SK-N-SH (cell line): ENCODE measurements around the gene KIF25. TPM values are rescaled to one million over a fixed set of nuclear protein-coding genes. Genes with fewer than 3 reads are reported as not detected.

ENCODE experiments used
- CTCF ChIA-PET: fragments of 300-600, 350-600 bp; formaldehyde crosslinking; extraction: SDS; loops from one replicate; lab custom pipeline; 2021; lab: Yijun Ruan, JAX
- POLR2A ChIA-PET: fragments of 350-600 bp; sonication (Branson Sonifier 250); formaldehyde crosslinking; extraction: SDS; loops from one replicate; lab custom pipeline; 2020; ENCODE audit warnings: antibody characterized with exemption, inconsistent platforms; lab: Yijun Ruan, JAX
- DNase-seq: peaks from one replicate; pipeline ENCODE4 v3.0.0; 2012
- H2AFZ ChIP-seq: fragments of 200-600 bp; sonication (generic); 2 replicates; pipeline ENCODE4 v1.8.1; 2016; ENCODE audit warnings: antibody characterized with exemption, mild to moderate bottlenecking, low read depth
- H3F3A ChIP-seq: fragments of 200-600 bp; sonication (generic); replicated peaks from 2 replicates; pipeline ENCODE3; 2016; ENCODE audit warnings: antibody characterized with exemption, mild to moderate bottlenecking; ENCODE audit not compliant: insufficient read depth
- H3K27ac ChIP-seq, 2 experiments: fragments of 200-500 bp in 1 of 2; fragments of 200-600 bp in 1 of 2; sonication (Bioruptor generic) in 1 of 2; sonication (generic), shearing (Covaris generic) in 1 of 2; 2 replicates each; pipeline versions ENCODE4 v1.5.1 to v1.6.1; 2014 to 2016; ENCODE audit warnings: low read depth in 2 of 2, inconsistent platforms in 1 of 2, low read length in 1 of 2, mild to moderate bottlenecking in 1 of 2, mixed read lengths in 1 of 2
- H3K27me3 ChIP-seq: fragments of 200-600 bp; sonication (generic), shearing (Covaris generic); 2 replicates; pipeline ENCODE4 v1.6.1; 2016; ENCODE audit warnings: mixed run types; ENCODE audit not compliant: insufficient read depth
- H3K36me3 ChIP-seq, 2 experiments: fragments of 200-500 bp in 1 of 2; fragments of 200-600 bp in 1 of 2; sonication (Bioruptor generic) in 1 of 2; sonication (generic) in 1 of 2; replicated peaks in 1 of 2; 2 replicates each; pipeline versions ENCODE3 to v1.5.1; 2014 to 2016; ENCODE audit warnings: low read length in 1 of 2, mild to moderate bottlenecking in 1 of 2; ENCODE audit not compliant: insufficient read depth in 2 of 2, control insufficient read depth in 1 of 2
- H3K4me1 ChIP-seq, 2 experiments: fragments of 200-500 bp in 1 of 2; fragments of 200-600 bp in 1 of 2; sonication (Bioruptor generic) in 1 of 2; sonication (generic), shearing (Covaris generic) in 1 of 2; 2 replicates each; pipeline versions ENCODE4 v1.5.1 to v1.6.1; 2014 to 2016; ENCODE audit warnings: low read depth in 1 of 2, low read length in 1 of 2, mixed run types in 1 of 2; ENCODE audit not compliant: insufficient read depth in 2 of 2, control insufficient read depth in 1 of 2
- H3K4me2 ChIP-seq: fragments of 200-600 bp; sonication (generic), shearing (Covaris generic); 2 replicates; pipeline ENCODE4 v1.6.1; 2017; ENCODE audit warnings: mixed run types
- H3K4me3 ChIP-seq, 2 experiments: fragments of 200-500 bp in 1 of 2; fragments of 200-600 bp in 1 of 2; sonication (Bioruptor generic) in 1 of 2; sonication (generic), shearing (Covaris generic) in 1 of 2; 2 replicates each; pipeline versions ENCODE4 v1.5.1 to v1.8.1; 2014 to 2016; ENCODE audit warnings: low read depth in 2 of 2, inconsistent platforms in 1 of 2, low read length in 1 of 2, mild to moderate bottlenecking in 1 of 2, mixed read lengths in 1 of 2, moderate library complexity in 1 of 2
- H3K79me2 ChIP-seq: fragments of 200-600 bp; sonication (generic); 2 replicates; pipeline ENCODE4 v1.8.1; 2017; ENCODE audit warnings: mild to moderate bottlenecking; ENCODE audit not compliant: insufficient read depth
- H3K9ac ChIP-seq: fragments of 200-600 bp; sonication (generic); 2 replicates; pipeline ENCODE4 v1.6.1; 2017; ENCODE audit warnings: mixed run types
- H3K9me2 ChIP-seq: fragments of 200-600 bp; sonication (generic); 2 replicates; pipeline ENCODE4 v1.6.1; 2017; ENCODE audit warnings: mixed run types
- H3K9me3 ChIP-seq: fragments of 200-600 bp; sonication (generic); 2 replicates; pipeline ENCODE4 v1.6.1; 2017; ENCODE audit warnings: mixed run types, mild to moderate bottlenecking, moderate library complexity
- H4K20me1 ChIP-seq: fragments of 200-600 bp; sonication (generic); 2 replicates; pipeline ENCODE4 v1.6.1; 2017; ENCODE audit warnings: mild to moderate bottlenecking, mixed run types; ENCODE audit not compliant: insufficient read depth
- CHD2 ChIP-seq: fragments of 150-350 bp; IDR thresholded peaks from 2 replicates; pipeline ENCODE4 v1.6.1; 2018; ENCODE audit warnings: low read length; ENCODE audit not compliant: partially characterized antibody
- EZH2phosphoT487 ChIP-seq: fragments of 200-600 bp; sonication (generic); IDR thresholded peaks from 2 replicates; pipeline ENCODE4 v1.6.1; 2017; ENCODE audit warnings: low read depth, mixed run types, mild to moderate bottlenecking, antibody characterized with exemption, moderate library complexity, borderline replicate concordance
- FOSL2 ChIP-seq: IDR thresholded peaks from 2 replicates; pipeline ENCODE4 v1.4.0; 2012; ENCODE audit warnings: low read depth, mild to moderate bottlenecking, moderate library complexity, borderline replicate concordance
- FOXJ3 ChIP-seq: sonication (generic); formaldehyde crosslinking; IDR thresholded peaks from 2 replicates; pipeline ENCODE4 v1.5.1; 2020; ENCODE audit warnings: mild to moderate bottlenecking, missing genetic modification reagents
- GABPA ChIP-seq: IDR thresholded peaks from 2 replicates; pipeline ENCODE4 v1.4.0; 2012; ENCODE audit warnings: low read depth, mild to moderate bottlenecking
- MXI1 ChIP-seq: IDR thresholded peaks from 2 replicates; pipeline ENCODE4 v1.6.1; 2012; ENCODE audit warnings: mild to moderate bottlenecking, low read depth, low read length, improper control_type of control experiment
- NFIC ChIP-seq: IDR thresholded peaks from 2 replicates; pipeline ENCODE4 v1.4.0; 2012; ENCODE audit warnings: borderline replicate concordance
- POLR2AphosphoS5 ChIP-seq: IDR thresholded peaks from 2 replicates; pipeline ENCODE4 v1.6.1; 2012; ENCODE audit warnings: low read depth, low read length
- RAD21 ChIP-seq: IDR thresholded peaks from 2 replicates; pipeline ENCODE4 v1.6.1; 2012; ENCODE audit warnings: mild to moderate bottlenecking, low read length
- RCOR1 ChIP-seq: fragments of 150-350 bp; IDR thresholded peaks from 2 replicates; pipeline ENCODE4 v1.6.1; 2017; ENCODE audit warnings: antibody characterized with exemption, low read length
- TCF12 ChIP-seq: IDR thresholded peaks from 2 replicates; pipeline ENCODE4 v1.4.0; 2012
- USF2 ChIP-seq: fragments of 150-350 bp; IDR thresholded peaks from 2 replicates; pipeline ENCODE4 v1.6.1; 2017; ENCODE audit warnings: antibody characterized with exemption, low read length, low read depth, borderline replicate concordance
- WGBS: methylation state at CpG from one replicate; pipeline ENCODE4 v1.1.6; 2017; ENCODE audit warnings: low lambda C conversion rate; 5-methylcytosine and 5-hydroxymethylcytosine counted together
- polyA plus RNA-seq, 3 experiments: library from polyadenylated mRNA; depleted of rRNA; stranded (reverse); fragments of >200 nt; gene quantifications; 2 replicates each; pipeline ENCODE4 v1.2.3, GENCODE V29; 2012
- TF ChIP-seq, protein P1 (sequence below): IDR thresholded peaks from 2 replicates; pipeline ENCODE4; 2012
- TF ChIP-seq, protein P2 (sequence below): IDR thresholded peaks from 2 replicates; pipeline ENCODE4 v1.4.0; 2012; ENCODE audit warnings: low read depth
- TF ChIP-seq, protein P3 (sequence below): IDR thresholded peaks from 2 replicates; pipeline ENCODE4 v1.4.0; 2012; ENCODE audit warnings: low read depth, borderline replicate concordance

KIF25 gene
- polyA plus RNA-seq, 1 of the 3 experiments (the other 2 are of a cell fraction) = not detected

- H3K9me3 ChIP-seq = no peaks in the 10 kb centered on the region
- no peaks in the 10 kb centered on the region for H3K79me2 ChIP-seq
- H3F3A ChIP-seq = no peaks in the 10 kb centered on the region
- POLR2A ChIA-PET = no interaction called here
- H3K27ac ChIP-seq = no peak overlapping the region
- no peaks in the 10 kb centered on the region for H4K20me1 ChIP-seq
- no peak overlapping the region for H2AFZ ChIP-seq
- H3K9me2 ChIP-seq = no peaks in the 10 kb centered on the region
- CTCF ChIA-PET = interaction anchor here (1.6 kb wide), 1 partner anchor 15 kb away, joined by 5 read pairs; no protein-coding TSS in a partner anchor
- no peaks in the 10 kb centered on the region for H3K27me3 ChIP-seq
- no peaks in the 10 kb centered on the region; a peak in 1 of 4 replicates for H3K4me1 ChIP-seq
- H3K4me2 ChIP-seq = no peak overlapping the region
- no peak overlapping the region for H3K9ac ChIP-seq
- H3K36me3 ChIP-seq = no peaks in the 10 kb centered on the region
- WGBS = 90% methylated on average over 13 of the region's 22 CpGs
- TF ChIP-seq FOSL2 = no peak
- TF ChIP-seq, protein P1, sequence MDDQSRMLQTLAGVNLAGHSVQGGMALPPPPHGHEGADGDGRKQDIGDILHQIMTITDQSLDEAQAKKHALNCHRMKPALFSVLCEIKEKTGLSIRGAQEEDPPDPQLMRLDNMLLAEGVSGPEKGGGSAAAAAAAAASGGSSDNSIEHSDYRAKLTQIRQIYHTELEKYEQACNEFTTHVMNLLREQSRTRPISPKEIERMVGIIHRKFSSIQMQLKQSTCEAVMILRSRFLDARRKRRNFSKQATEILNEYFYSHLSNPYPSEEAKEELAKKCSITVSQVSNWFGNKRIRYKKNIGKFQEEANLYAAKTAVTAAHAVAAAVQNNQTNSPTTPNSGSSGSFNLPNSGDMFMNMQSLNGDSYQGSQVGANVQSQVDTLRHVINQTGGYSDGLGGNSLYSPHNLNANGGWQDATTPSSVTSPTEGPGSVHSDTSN = no peak
- no peak for TF ChIP-seq EZH2phosphoT487
- TF ChIP-seq MXI1 = no peak
- TF ChIP-seq, protein P2, sequence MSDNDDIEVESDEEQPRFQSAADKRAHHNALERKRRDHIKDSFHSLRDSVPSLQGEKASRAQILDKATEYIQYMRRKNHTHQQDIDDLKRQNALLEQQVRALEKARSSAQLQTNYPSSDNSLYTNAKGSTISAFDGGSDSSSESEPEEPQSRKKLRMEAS = no peak
- TF ChIP-seq CHD2 = no peak
- no peak for TF ChIP-seq TCF12
- TF ChIP-seq POLR2AphosphoS5 = no peak
- H3K4me3 ChIP-seq = no peak overlapping the region
- DNase-seq = no peak
Measured at GRCh38 chr6:167995731-167996151, 1.7 kb upstream of the KIF25 start.

GRCh38 chr6:167996424-167997199, 859 bp upstream of the KIF25 start:
- peak; percentile 74 for DNase-seq
- TF ChIP-seq RAD21 (peak; percentile 24; the same call in 1 of the 2 replicates), CHD2 (peak; percentile 32), FOSL2 (no peak), FOXJ3 (CRISPR knock-in tag) (no peak), USF2 (no peak), NFIC (no peak), GABPA (no peak), RCOR1 (no peak), TCF12 (no peak), EZH2phosphoT487 (no peak)
- TF ChIP-seq, protein P1 = no peak
- TF ChIP-seq, protein P3, sequence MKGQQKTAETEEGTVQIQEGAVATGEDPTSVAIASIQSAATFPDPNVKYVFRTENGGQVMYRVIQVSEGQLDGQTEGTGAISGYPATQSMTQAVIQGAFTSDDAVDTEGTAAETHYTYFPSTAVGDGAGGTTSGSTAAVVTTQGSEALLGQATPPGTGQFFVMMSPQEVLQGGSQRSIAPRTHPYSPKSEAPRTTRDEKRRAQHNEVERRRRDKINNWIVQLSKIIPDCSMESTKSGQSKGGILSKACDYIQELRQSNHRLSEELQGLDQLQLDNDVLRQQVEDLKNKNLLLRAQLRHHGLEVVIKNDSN = no peak
- Histone ChIP-seq H3K27ac (no peak overlapping the region; a peak in 1 of 4 replicates), H3K4me3 (no peak overlapping the region; a peak in 1 of 4 replicates), H3K4me2 (no peak overlapping the region), H3K9ac (no peak overlapping the region), H3K9me3 (no peaks in the 10 kb centered on the region), H3K79me2 (no peaks in the 10 kb centered on the region), H3K27me3 (no peaks in the 10 kb centered on the region), H2AFZ (no peak overlapping the region), H4K20me1 (no peaks in the 10 kb centered on the region), H3K36me3 (no peaks in the 10 kb centered on the region), H3K4me1 (no peaks in the 10 kb centered on the region; a peak in 1 of 4 replicates), H3K9me2 (no peaks in the 10 kb centered on the region), H3F3A (no peaks in the 10 kb centered on the region)
- ChIA-PET CTCF (interaction anchor here (0.5 to 1.6 kb wide), 6 partner anchors 10 to 359 kb away, joined by 3 to 5 read pairs (median 4); no protein-coding TSS in a partner anchor), POLR2A (no interaction called here)
- WGBS = 64% methylated on average over 39 of the region's 43 CpGs
